HepG2 (cell line): ENCODE measurements around the gene DNAH8. TPM values are rescaled to one million over a fixed set of nuclear protein-coding genes. Genes with fewer than 3 reads are reported as not detected.

Experiments
- ATAC-seq: fragments of 200-7000 bp; cut with Tn5 transposase; 3 replicates; pipeline ENCODE4 v1.9.1; 2020; ENCODE audit warnings: mild to moderate bottlenecking, moderate library complexity
- BruUV-seq: library from RNA; stranded (reverse); fragments of 400-500 nt; replicated peaks from 2 replicates; lab custom pipeline; 2021; lab: Mats Ljungman, UMichigan
- CTCF ChIA-PET: fragments of 300-600 bp; formaldehyde crosslinking; extraction: SDS; loops from one replicate; lab custom pipeline; 2021; ENCODE audit warnings: low total read pairs, inconsistent platforms, low intra/inter-chr PET ratio; lab: Yijun Ruan, JAX
- POLR2A ChIA-PET: fragments of 350-600 bp; sonication (Branson Sonifier 250); formaldehyde crosslinking; loops from one replicate; lab custom pipeline; 2020; ENCODE audit warnings: antibody characterized with exemption, inconsistent platforms; lab: Yijun Ruan, JAX
- DNase-seq: peaks from one replicate; pipeline ENCODE4 v3.0.0-alpha.2; 2015; ENCODE audit warnings: low spot score
- FAIRE-seq: peaks from 3 replicates; lab custom pipeline; 2011; peaks lifted over from hg19 to GRCh38; lab: Jason Lieb, UNC
- H2AFZ ChIP-seq: one replicate; pipeline ENCODE4 v1.6.1; 2011; ENCODE audit warnings: low read length, inconsistent platforms
- H3K27ac ChIP-seq: fragments of 300-600 bp; 3 replicates; pipeline ENCODE4 v1.8.0; 2011; ENCODE audit warnings: mixed run types, mild to moderate bottlenecking, mixed read lengths, low read length, inconsistent platforms; ENCODE audit not compliant: insufficient read depth; ENCODE audit errors: extremely low read length
- H3K27me3 ChIP-seq, 2 experiments: fragments of 200-600 bp in 1 of 2; 2 replicates in 1 of 2; 3 replicates in 1 of 2; pipeline versions ENCODE4 v1.6.0 to v1.8.0; 2011; ENCODE audit warnings: low read length in 2 of 2, mild to moderate bottlenecking in 2 of 2, moderate library complexity in 2 of 2, inconsistent platforms in 1 of 2; ENCODE audit not compliant: insufficient read depth in 2 of 2, control insufficient read depth in 1 of 2
- H3K36me3 ChIP-seq, 2 experiments: fragments of 200-600 bp in 1 of 2; replicated peaks in 1 of 2; 2 replicates in 1 of 2; 3 replicates in 1 of 2; pipeline versions ENCODE4 v1.5.1 to v1.8.0; 2011; ENCODE audit warnings: low read length in 2 of 2, inconsistent platforms in 1 of 2; ENCODE audit not compliant: insufficient read depth in 2 of 2, control insufficient read depth in 1 of 2
- H3K4me1 ChIP-seq: 2 replicates; pipeline ENCODE4 v1.5.1; 2012; ENCODE audit warnings: low read length, inconsistent platforms; ENCODE audit not compliant: insufficient read depth
- H3K4me2 ChIP-seq: 2 replicates; pipeline ENCODE4 v1.6.0; 2011; ENCODE audit warnings: low read depth, low read length, inconsistent platforms
- H3K4me3 ChIP-seq, 3 experiments: fragments of 200-600 bp in 1 of 3; sonication (generic), shearing (Covaris generic) in 1 of 3; replicated peaks in 1 of 3; 2 replicates each; pipeline ENCODE4 v1.5.1; 2011 to 2016; ENCODE audit warnings: low read length in 3 of 3, inconsistent platforms in 2 of 3, low read depth in 2 of 3, mild to moderate bottlenecking in 2 of 3, control low read depth in 1 of 3, mixed read lengths in 1 of 3; ENCODE audit not compliant: insufficient read depth in 1 of 3
- H3K79me2 ChIP-seq: one replicate; pipeline ENCODE4 v1.6.1; 2011; ENCODE audit warnings: low read length, inconsistent platforms; ENCODE audit not compliant: insufficient read depth
- H3K9ac ChIP-seq: 2 replicates; pipeline ENCODE4 v1.6.0; 2011; ENCODE audit warnings: mild to moderate bottlenecking, low read depth, low read length, inconsistent platforms; ENCODE audit not compliant: insufficient read depth
- H3K9me3 ChIP-seq: 2 replicates; pipeline ENCODE4 v1.5.1; 2012; ENCODE audit warnings: mild to moderate bottlenecking, low read length
- H4K20me1 ChIP-seq: 2 replicates; pipeline ENCODE4 v1.6.0; 2011; ENCODE audit warnings: inconsistent platforms, mild to moderate bottlenecking, low read length, moderate library complexity; ENCODE audit not compliant: insufficient read depth
- ERF ChIP-seq: IDR thresholded peaks from 2 replicates; pipeline ENCODE4 v1.6.1; 2018; ENCODE audit warnings: missing biosample characterization, missing genetic modification reagents
- FLYWCH1 ChIP-seq: sonication (generic); formaldehyde crosslinking; IDR thresholded peaks from 2 replicates; pipeline ENCODE4 v1.8.1; 2023; ENCODE audit warnings: mild to moderate bottlenecking, missing genetic modification reagents
- JDP2 ChIP-seq: sonication (generic); formaldehyde crosslinking; IDR thresholded peaks from 2 replicates; pipeline ENCODE4 v1.8.1; 2022; ENCODE audit warnings: missing genetic modification reagents, borderline replicate concordance
- LCORL ChIP-seq, 2 experiments: fragments of 450-650 bp in 1 of 2; sonication (generic) in 1 of 2; formaldehyde crosslinking in 1 of 2; IDR thresholded peaks; 2 replicates each; pipeline versions ENCODE4 v1.5.0 to v1.6.1; 2017 to 2020; ENCODE audit warnings: antibody characterized with exemption in 1 of 2, missing genetic modification reagents in 1 of 2
- ZKSCAN1 ChIP-seq: fragments of 150-350 bp; IDR thresholded peaks from 2 replicates; pipeline ENCODE4 v1.6.1; 2014; ENCODE audit warnings: low read length
- ZNF547 ChIP-seq: sonication (generic); formaldehyde crosslinking; IDR thresholded peaks from 2 replicates; pipeline ENCODE4 v1.5.1; 2020; ENCODE audit warnings: mild to moderate bottlenecking, missing genetic modification reagents
- ZNF775 ChIP-seq: sonication (generic); formaldehyde crosslinking; IDR thresholded peaks from 2 replicates; pipeline ENCODE4 v1.4.0; 2020; ENCODE audit warnings: missing genetic modification reagents, mild to moderate bottlenecking, moderate library complexity, borderline replicate concordance
- WGBS: methylation state at CpG from one replicate; pipeline ENCODE4 v1.1.6; 2017; ENCODE audit warnings: low lambda C conversion rate; 5-methylcytosine and 5-hydroxymethylcytosine counted together
- in situ Hi-C: cut with HindIII; loops from 2 replicates; pipeline ENCODE4 v1.10.0; 2017; ENCODE audit warnings: low pct_unique_long_range_greater_than_20kb; ENCODE audit not compliant: extremely low pct_ligation_motif_present
- intact Hi-C: fragments of 100-400 bp; cut with micrococcal nuclease; formaldehyde crosslinking; loops from one replicate; pipeline ENCODE4 v1.10.0; 2022; ENCODE audit not compliant: unreplicated experiment
- polyA plus RNA-seq, 8 experiments: library from polyadenylated mRNA; depleted of rRNA in 3 of 8; stranded (reverse) in 7 of 8; unstranded in 1 of 8; fragments of >200 nt; fragmentation: Illumina TruSeq in 4 of 8; extraction: Trizol in 4 of 8; gene quantifications; 2 replicates each; pipeline versions ENCODE4 v1.2.1 to v1.2.3, GENCODE V29; 2011 to 2016; ENCODE audit warnings: low read depth in 4 of 8, missing spikeins in 1 of 8, mixed read lengths in 1 of 8; ENCODE audit not compliant: insufficient read depth in 1 of 8
- total RNA-seq, 5 experiments: library from RNA; depleted of rRNA; stranded (reverse); fragments of >200 nt; fragmentation: Illumina TruSeq; extraction: Trizol; gene quantifications; 2 replicates each; pipeline ENCODE4 v1.2.3, GENCODE V29; 2016; ENCODE audit warnings: low read depth in 1 of 5
- TF ChIP-seq, protein P1 (sequence below): IDR thresholded peaks from 2 replicates; pipeline ENCODE4 v1.6.1; 2012; ENCODE audit warnings: low read length, improper control_type of control experiment
- TF ChIP-seq, protein P2 (sequence below): sonication (generic); formaldehyde crosslinking; IDR thresholded peaks from 2 replicates; pipeline ENCODE4 v1.4.0; 2020; ENCODE audit warnings: missing genetic modification reagents
- TF ChIP-seq, protein P3 (sequence below): sonication (generic); formaldehyde crosslinking; IDR thresholded peaks from 2 replicates; pipeline ENCODE4 v1.4.0; 2020; ENCODE audit warnings: mild to moderate bottlenecking, missing genetic modification reagents
- TF ChIP-seq, protein P4 (sequence below): sonication (generic); formaldehyde crosslinking; IDR thresholded peaks from 2 replicates; pipeline ENCODE4 v1.4.0; 2020; ENCODE audit warnings: missing genetic modification reagents, borderline replicate concordance

Gene DNAH8
- total and polyA plus RNA-seq, 2 of the 13 experiments (the other 11 are each of a cell fraction or from before 2014, with no cell fraction given): not detected

DNA sequence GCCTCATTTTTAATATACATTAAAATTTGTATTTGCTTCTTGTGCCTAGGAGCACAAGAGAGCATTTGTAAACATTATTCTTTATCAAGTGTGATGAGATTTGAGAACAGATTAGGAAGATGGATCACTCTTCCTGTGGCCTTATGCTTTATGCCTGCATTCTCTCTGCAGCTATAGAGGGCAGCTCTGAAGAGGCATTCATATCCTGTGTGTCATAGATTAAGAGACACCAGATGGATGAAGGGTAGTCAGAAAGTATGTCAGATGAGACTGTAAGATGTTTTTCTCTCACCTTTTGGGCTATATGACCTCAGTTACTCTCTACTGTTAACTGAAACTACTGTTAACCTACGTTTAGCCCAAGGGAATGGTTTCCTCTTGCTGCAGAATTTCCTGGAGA is 61.4 kb downstream of the DNAH8 start:
- Histone ChIP-seq H3K36me3 (no peaks in the 10 kb centered on the region), H3K4me2 (no peak overlapping the region), H3K27ac (no peak overlapping the region), H3K27me3 (peaks cover 0 to 1% of the 10 kb centered on the region in 2 experiments; a peak in 1 of 5 replicates), H4K20me1 (no peaks in the 10 kb centered on the region), H3K9ac (no peak overlapping the region), H2AFZ (no peak overlapping the region), H3K4me1 (no peaks in the 10 kb centered on the region), H3K79me2 (no peaks in the 10 kb centered on the region), H3K9me3 (no peaks in the 10 kb centered on the region), H3K4me3 (no peak overlapping the region)
- BruUV-seq: no TSS peak
- POLR2A ChIA-PET: no interaction called here
- CTCF ChIA-PET: no interaction called here
- in situ Hi-C loops: no loop called here
- intact Hi-C loops: no loop called here
- WGBS: 7% methylated on average over 1 of the region's 1 CpG
- no peak for FAIRE-seq
- ATAC-seq: no peak
- DNase-seq: no peak
- TF ChIP-seq ZNF775 (CRISPR knock-in tag) (no peak), ZKSCAN1 (no peak), ZNF547 (CRISPR knock-in tag) (no peak), ERF (CRISPR knock-in tag) (no peak), FLYWCH1 (no peak), JDP2 (CRISPR knock-in tag) (no peak), LCORL (IDR thresholded peaks at IDR 0.05) (no peak), LCORL (CRISPR knock-in tag; IDR thresholded peaks at IDR 0.05) (no peak)
- TF ChIP-seq, protein P1, sequence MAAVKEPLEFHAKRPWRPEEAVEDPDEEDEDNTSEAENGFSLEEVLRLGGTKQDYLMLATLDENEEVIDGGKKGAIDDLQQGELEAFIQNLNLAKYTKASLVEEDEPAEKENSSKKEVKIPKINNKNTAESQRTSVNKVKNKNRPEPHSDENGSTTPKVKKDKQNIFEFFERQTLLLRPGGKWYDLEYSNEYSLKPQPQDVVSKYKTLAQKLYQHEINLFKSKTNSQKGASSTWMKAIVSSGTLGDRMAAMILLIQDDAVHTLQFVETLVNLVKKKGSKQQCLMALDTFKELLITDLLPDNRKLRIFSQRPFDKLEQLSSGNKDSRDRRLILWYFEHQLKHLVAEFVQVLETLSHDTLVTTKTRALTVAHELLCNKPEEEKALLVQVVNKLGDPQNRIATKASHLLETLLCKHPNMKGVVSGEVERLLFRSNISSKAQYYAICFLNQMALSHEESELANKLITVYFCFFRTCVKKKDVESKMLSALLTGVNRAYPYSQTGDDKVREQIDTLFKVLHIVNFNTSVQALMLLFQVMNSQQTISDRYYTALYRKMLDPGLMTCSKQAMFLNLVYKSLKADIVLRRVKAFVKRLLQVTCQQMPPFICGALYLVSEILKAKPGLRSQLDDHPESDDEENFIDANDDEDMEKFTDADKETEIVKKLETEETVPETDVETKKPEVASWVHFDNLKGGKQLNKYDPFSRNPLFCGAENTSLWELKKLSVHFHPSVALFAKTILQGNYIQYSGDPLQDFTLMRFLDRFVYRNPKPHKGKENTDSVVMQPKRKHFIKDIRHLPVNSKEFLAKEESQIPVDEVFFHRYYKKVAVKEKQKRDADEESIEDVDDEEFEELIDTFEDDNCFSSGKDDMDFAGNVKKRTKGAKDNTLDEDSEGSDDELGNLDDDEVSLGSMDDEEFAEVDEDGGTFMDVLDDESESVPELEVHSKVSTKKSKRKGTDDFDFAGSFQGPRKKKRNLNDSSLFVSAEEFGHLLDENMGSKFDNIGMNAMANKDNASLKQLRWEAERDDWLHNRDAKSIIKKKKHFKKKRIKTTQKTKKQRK: no peak
- TF ChIP-seq, protein P2, sequence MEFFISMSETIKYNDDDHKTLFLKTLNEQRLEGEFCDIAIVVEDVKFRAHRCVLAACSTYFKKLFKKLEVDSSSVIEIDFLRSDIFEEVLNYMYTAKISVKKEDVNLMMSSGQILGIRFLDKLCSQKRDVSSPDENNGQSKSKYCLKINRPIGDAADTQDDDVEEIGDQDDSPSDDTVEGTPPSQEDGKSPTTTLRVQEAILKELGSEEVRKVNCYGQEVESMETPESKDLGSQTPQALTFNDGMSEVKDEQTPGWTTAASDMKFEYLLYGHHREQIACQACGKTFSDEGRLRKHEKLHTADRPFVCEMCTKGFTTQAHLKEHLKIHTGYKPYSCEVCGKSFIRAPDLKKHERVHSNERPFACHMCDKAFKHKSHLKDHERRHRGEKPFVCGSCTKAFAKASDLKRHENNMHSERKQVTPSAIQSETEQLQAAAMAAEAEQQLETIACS (CRISPR knock-in tag): no peak
- TF ChIP-seq, protein P3, sequence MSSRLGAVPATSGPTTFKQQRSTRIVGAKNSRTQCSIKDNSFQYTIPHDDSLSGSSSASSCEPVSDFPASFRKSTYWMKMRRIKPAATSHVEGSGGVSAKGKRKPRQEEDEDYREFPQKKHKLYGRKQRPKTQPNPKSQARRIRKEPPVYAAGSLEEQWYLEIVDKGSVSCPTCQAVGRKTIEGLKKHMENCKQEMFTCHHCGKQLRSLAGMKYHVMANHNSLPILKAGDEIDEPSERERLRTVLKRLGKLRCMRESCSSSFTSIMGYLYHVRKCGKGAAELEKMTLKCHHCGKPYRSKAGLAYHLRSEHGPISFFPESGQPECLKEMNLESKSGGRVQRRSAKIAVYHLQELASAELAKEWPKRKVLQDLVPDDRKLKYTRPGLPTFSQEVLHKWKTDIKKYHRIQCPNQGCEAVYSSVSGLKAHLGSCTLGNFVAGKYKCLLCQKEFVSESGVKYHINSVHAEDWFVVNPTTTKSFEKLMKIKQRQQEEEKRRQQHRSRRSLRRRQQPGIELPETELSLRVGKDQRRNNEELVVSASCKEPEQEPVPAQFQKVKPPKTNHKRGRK (CRISPR knock-in tag): no peak
- TF ChIP-seq, protein P4, sequence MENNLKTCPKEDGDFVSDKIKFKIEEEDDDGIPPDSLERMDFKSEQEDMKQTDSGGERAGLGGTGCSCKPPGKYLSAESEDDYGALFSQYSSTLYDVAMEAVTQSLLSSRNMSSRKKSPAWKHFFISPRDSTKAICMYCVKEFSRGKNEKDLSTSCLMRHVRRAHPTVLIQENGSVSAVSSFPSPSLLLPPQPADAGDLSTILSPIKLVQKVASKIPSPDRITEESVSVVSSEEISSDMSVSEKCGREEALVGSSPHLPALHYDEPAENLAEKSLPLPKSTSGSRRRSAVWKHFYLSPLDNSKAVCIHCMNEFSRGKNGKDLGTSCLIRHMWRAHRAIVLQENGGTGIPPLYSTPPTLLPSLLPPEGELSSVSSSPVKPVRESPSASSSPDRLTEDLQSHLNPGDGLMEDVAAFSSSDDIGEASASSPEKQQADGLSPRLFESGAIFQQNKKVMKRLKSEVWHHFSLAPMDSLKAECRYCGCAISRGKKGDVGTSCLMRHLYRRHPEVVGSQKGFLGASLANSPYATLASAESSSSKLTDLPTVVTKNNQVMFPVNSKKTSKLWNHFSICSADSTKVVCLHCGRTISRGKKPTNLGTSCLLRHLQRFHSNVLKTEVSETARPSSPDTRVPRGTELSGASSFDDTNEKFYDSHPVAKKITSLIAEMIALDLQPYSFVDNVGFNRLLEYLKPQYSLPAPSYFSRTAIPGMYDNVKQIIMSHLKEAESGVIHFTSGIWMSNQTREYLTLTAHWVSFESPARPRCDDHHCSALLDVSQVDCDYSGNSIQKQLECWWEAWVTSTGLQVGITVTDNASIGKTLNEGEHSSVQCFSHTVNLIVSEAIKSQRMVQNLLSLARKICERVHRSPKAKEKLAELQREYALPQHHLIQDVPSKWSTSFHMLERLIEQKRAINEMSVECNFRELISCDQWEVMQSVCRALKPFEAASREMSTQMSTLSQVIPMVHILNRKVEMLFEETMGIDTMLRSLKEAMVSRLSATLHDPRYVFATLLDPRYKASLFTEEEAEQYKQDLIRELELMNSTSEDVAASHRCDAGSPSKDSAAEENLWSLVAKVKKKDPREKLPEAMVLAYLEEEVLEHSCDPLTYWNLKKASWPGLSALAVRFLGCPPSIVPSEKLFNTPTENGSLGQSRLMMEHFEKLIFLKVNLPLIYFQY (CRISPR knock-in tag): no peak
